Osteoblast (primary cell): ENCODE measurements around the gene SIRT5. TPM values are rescaled to one million over a fixed set of nuclear protein-coding genes. Genes with fewer than 3 reads are reported as not detected.

Source experiments
- DNase-seq: peaks from one replicate; pipeline ENCODE4 v3.0.0; 2011; ENCODE audit warnings: low spot score, mixed read lengths; ENCODE audit not compliant: insufficient read length; ENCODE audit errors: missing footprints
- H2AFZ ChIP-seq: 2 replicates; pipeline ENCODE4 v1.6.0; 2011; ENCODE audit warnings: mild to moderate bottlenecking, low read length
- H3K27ac ChIP-seq: 2 replicates; pipeline ENCODE4 v1.5.1; 2011; ENCODE audit warnings: mild to moderate bottlenecking, low read depth, low read length, moderate library complexity
- H3K27me3 ChIP-seq: 2 replicates; pipeline ENCODE4 v1.6.0; 2012; ENCODE audit warnings: mild to moderate bottlenecking, control low read depth, inconsistent platforms, low read length, moderate library complexity; ENCODE audit not compliant: insufficient read depth
- H3K36me3 ChIP-seq: 2 replicates; pipeline ENCODE4 v1.5.1; 2011; ENCODE audit warnings: mild to moderate bottlenecking, low read length, control low read depth, moderate library complexity; ENCODE audit not compliant: insufficient read depth
- H3K4me1 ChIP-seq: 2 replicates; pipeline ENCODE4 v1.5.1; 2011; ENCODE audit warnings: mild to moderate bottlenecking, low read length, control low read depth, moderate library complexity; ENCODE audit not compliant: insufficient read depth
- H3K4me2 ChIP-seq: 2 replicates; pipeline ENCODE4 v1.6.0; 2011; ENCODE audit warnings: mild to moderate bottlenecking, low read length; ENCODE audit not compliant: insufficient read depth
- H3K4me3 ChIP-seq: fragments of 200-600 bp; sonication (generic); 3 replicates; pipeline ENCODE4 v1.5.1; 2012; ENCODE audit warnings: mild to moderate bottlenecking, low read length, inconsistent platforms; ENCODE audit not compliant: insufficient read depth
- H3K79me2 ChIP-seq: 2 replicates; pipeline ENCODE4 v1.6.0; 2012; ENCODE audit warnings: mild to moderate bottlenecking, low read length, control low read depth, inconsistent platforms; ENCODE audit not compliant: insufficient read depth
- H3K9me3 ChIP-seq: 2 replicates; pipeline ENCODE4 v1.5.1; 2011; ENCODE audit warnings: low read depth, low read length, control low read depth
- H4K20me1 ChIP-seq: 2 replicates; pipeline ENCODE4 v1.6.0; 2012; ENCODE audit warnings: mild to moderate bottlenecking, low read length, control low read depth; ENCODE audit not compliant: insufficient read depth
- total RNA-seq: library from RNA; depleted of rRNA; stranded (reverse); fragments of >200 nt; gene quantifications from 2 replicates; pipeline ENCODE4 v1.2.3, GENCODE V29; 2012
- TF ChIP-seq, protein P1 (sequence below): IDR thresholded peaks from 2 replicates; pipeline ENCODE4 v1.5.1; 2011; ENCODE audit warnings: mild to moderate bottlenecking, low read depth, low read length, moderate library complexity; ENCODE audit errors: extremely low read depth

The SIRT5 gene
- total RNA-seq, 1 donor: 9.0 TPM

DNA sequence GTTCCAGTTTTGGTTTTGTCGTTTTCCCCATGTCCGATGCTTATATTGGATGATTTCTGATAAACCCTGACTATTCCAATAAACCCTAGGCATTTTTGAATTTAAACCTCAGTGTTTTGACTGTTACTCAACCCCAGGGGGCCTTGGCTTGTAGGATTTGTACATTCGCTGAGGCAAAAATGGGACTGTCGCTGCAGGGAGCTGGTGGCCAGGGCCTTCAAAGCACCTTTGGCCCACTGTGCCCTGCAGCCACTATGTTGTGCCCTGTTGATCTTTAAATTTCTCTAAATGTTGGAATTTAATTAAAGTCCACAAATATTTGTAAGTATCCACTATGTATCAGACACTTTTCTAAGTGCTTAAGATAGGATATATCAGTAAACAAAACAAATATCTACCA, 31.2 kb downstream of the SIRT5 start:
- Histone ChIP-seq H3K27ac (no peak overlapping the region), H2AFZ (no peak overlapping the region), H3K36me3 (peaks cover 15% of the 10 kb centered on the region), H3K4me3 (no peak overlapping the region), H3K4me1 (no peaks in the 10 kb centered on the region), H4K20me1 (no peaks in the 10 kb centered on the region), H3K79me2 (no peaks in the 10 kb centered on the region), H3K9me3 (no peaks in the 10 kb centered on the region), H3K4me2 (no peak overlapping the region), H3K27me3 (no peaks in the 10 kb centered on the region)
- no peak for DNase-seq
- TF ChIP-seq, protein P1, sequence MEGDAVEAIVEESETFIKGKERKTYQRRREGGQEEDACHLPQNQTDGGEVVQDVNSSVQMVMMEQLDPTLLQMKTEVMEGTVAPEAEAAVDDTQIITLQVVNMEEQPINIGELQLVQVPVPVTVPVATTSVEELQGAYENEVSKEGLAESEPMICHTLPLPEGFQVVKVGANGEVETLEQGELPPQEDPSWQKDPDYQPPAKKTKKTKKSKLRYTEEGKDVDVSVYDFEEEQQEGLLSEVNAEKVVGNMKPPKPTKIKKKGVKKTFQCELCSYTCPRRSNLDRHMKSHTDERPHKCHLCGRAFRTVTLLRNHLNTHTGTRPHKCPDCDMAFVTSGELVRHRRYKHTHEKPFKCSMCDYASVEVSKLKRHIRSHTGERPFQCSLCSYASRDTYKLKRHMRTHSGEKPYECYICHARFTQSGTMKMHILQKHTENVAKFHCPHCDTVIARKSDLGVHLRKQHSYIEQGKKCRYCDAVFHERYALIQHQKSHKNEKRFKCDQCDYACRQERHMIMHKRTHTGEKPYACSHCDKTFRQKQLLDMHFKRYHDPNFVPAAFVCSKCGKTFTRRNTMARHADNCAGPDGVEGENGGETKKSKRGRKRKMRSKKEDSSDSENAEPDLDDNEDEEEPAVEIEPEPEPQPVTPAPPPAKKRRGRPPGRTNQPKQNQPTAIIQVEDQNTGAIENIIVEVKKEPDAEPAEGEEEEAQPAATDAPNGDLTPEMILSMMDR: no peak

DNA sequence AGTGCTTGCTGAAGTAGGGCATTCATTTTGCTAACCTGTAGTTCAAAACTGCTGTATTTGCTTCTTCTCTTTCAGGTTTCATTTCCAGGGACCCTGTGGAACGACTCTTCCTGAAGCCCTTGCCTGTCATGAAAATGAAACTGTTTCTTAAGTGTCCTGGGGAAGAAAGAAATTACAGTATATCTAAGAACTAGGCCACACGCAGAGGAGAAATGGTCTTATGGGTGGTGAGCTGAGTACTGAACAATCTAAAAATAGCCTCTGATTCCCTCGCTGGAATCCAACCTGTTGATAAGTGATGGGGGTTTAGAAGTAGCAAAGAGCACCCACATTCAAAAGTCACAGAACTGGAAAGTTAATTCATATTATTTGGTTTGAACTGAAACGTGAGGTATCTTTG, 37.3 kb downstream of the SIRT5 start:
- TF ChIP-seq, protein P1: no peak
- Histone ChIP-seq H2AFZ (peak overlapping the region; percentile 39), H3K9me3 (no peaks in the 10 kb centered on the region), H3K27me3 (no peaks in the 10 kb centered on the region), H3K4me1 (peaks cover 25% of the 10 kb centered on the region), H3K4me3 (peak overlapping the region; percentile 26), H3K27ac (no peak overlapping the region), H4K20me1 (peaks cover 3% of the 10 kb centered on the region), H3K4me2 (peak overlapping the region; percentile 7), H3K79me2 (peaks cover 11% of the 10 kb centered on the region), H3K36me3 (peaks cover 3% of the 10 kb centered on the region)
- no peak for DNase-seq

DNA sequence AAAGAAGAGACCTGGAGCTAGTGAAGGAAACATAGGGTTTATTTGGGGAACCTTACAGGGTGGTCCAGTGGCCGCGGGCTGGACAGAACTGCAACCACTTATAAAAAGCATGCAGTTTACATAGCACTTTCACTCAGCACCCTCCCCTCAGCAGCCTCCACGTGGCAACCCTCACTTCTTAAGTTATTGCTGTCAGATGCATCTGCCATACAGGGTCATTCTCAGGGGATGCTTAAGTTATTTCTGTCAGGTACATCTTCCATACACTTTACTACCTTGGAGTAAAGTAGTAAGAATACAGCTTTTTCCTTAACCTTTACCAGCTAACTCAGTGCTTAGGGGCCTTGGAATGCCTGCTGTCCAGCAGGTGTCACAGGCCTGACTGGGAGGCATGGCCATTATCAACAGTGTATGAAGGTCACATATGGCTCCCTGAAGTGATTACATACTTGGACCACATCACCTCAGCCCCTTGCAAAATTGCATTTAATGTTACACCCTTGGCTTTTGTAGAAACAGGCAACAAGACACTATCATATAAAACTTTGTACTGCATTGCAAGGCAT, 38.7 kb downstream of the SIRT5 start:
- Histone ChIP-seq H3K4me3 (no peak overlapping the region), H4K20me1 (peaks cover 10% of the 10 kb centered on the region), H3K79me2 (peaks cover 24% of the 10 kb centered on the region), H3K4me1 (peaks cover 32% of the 10 kb centered on the region), H3K27ac (no peak overlapping the region), H2AFZ (no peak overlapping the region), H3K27me3 (no peaks in the 10 kb centered on the region), H3K36me3 (peaks cover 16% of the 10 kb centered on the region), H3K9me3 (no peaks in the 10 kb centered on the region), H3K4me2 (peak overlapping the region; percentile 81)
- TF ChIP-seq, protein P1: no peak
- DNase-seq: no peak

DNA sequence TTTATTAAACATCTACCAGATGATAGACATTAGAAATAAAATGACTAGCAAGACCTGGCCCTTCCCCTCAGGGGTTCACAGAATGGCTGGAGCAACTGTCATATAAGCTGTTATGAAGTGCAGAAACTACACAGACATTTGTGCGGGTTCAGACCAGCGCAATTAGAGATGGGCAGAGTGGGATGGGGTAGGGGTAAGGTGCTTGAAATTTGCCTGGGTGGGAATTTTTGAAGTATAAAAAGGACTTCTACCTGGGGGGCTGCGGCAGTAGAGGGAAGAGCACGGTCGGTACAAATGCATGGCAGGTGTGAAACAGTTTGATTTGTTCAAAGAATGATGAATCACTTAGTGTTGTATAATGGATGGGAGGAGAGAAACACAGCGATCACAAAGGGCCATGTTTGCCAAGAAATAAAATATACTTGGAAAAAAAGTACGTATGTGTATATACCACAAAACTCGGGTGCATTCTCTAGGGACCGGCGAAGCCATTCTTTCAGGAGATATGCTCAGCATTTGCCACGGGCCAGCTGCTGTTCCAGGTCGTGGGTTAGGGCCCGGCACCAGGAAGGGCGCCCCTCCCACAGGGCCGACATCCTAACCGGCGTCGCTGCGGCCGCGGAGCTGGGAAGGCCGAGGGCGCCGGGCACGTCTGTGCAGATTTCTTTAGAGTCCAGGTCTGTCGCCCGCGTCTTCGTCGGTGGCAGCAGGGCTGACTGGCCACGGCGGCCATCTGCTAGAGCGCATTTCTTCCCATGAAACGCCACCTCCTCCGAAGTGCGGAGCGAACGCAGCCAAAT, 39.9 kb downstream of the SIRT5 start:
- H3K4me3 ChIP-seq: peak overlapping the region; percentile 99
- H3K4me1 ChIP-seq: peaks cover 32% of the 10 kb centered on the region
- H3K79me2 ChIP-seq: peaks cover 32% of the 10 kb centered on the region
- peaks cover 26% of the 10 kb centered on the region for H3K36me3 ChIP-seq
- H3K27me3 ChIP-seq: no peaks in the 10 kb centered on the region
- H3K27ac ChIP-seq: peak overlapping the region; percentile 98
- H4K20me1 ChIP-seq: peaks cover 14% of the 10 kb centered on the region
- H3K9me3 ChIP-seq: no peaks in the 10 kb centered on the region
- peak overlapping the region; percentile 95 for H2AFZ ChIP-seq
- DNase-seq: no peak
- TF ChIP-seq, protein P1: no peak
- H3K4me2 ChIP-seq: peak overlapping the region; percentile 81
